ENCODE measurements around the gene ACTR1A.
"Not testable (repeated sequence)": the region's sequence is repeated elsewhere in the genome, so short reads cannot be mapped to it uniquely, and the experiment has no call there.

The ACTR1A gene

GRCh38 chr10:102484021-102484420, 18.5 kb downstream of the ACTR1A start:
- no peak for DNase-seq
- no peak for ATAC-seq

GRCh38 chr10:102480396-102480795, 22.1 kb downstream of the ACTR1A start:
- ATAC-seq (no peak), DNase-seq (no peak)

GRCh38 chr10:102479651-102480050, 22.9 kb downstream of the ACTR1A start:
- DNase-seq (no peak), ATAC-seq (no peak)

GRCh38 chr10:102476466-102477141, 25.9 kb downstream of the ACTR1A start:
- DNase-seq (no peak), ATAC-seq (no peak)

GRCh38 chr10:102475451-102476040, 27.0 kb downstream of the ACTR1A start:
- ATAC-seq (no peak), DNase-seq (no peak)

- no peak for DNase-seq
- ATAC-seq, result peak; percentile 53
Observed at GRCh38 chr10:102473445-102474331, 28.8 kb downstream of the ACTR1A start.

GRCh38 chr10:102470579-102471546, 31.6 kb downstream of the ACTR1A start:
- ATAC-seq (no peak), DNase-seq (no peak)

- DNase-seq (no peak), ATAC-seq (no peak)
Observed at GRCh38 chr10:102468683-102469082, 33.8 kb downstream of the ACTR1A start.

- DNase-seq (no peak), ATAC-seq (no peak)
Observed at GRCh38 chr10:102467971-102468438, 34.5 kb downstream of the ACTR1A start.

- ATAC-seq, result no peak
- DNase-seq, result no peak
Observed at GRCh38 chr10:102467318-102467717, 35.2 kb downstream of the ACTR1A start.

GRCh38 chr10:102465466-102465865, 37.0 kb downstream of the ACTR1A start:
- DNase-seq (no peak), ATAC-seq (no peak)

- DNase-seq (no peak), ATAC-seq (no peak)
Observed at GRCh38 chr10:102463983-102464382, 38.5 kb downstream of the ACTR1A start.

- no peak for DNase-seq
- no peak for ATAC-seq
Observed at GRCh38 chr10:102462512-102463054, 39.9 kb downstream of the ACTR1A start.

GRCh38 chr10:102461187-102462054, 41.1 kb downstream of the ACTR1A start:
- DNase-seq (peak; percentile 97), ATAC-seq (peak; percentile 92)

GRCh38 chr10:102460836-102461186, 41.7 kb downstream of the ACTR1A start:
- ATAC-seq, result peak; percentile 34
- DNase-seq, result no peak

- DNase-seq, result no peak
- ATAC-seq, result no peak
Observed at GRCh38 chr10:102458656-102459055, 43.9 kb downstream of the ACTR1A start.

- DNase-seq (no peak), ATAC-seq (no peak)
Observed at GRCh38 chr10:102457591-102458150, 44.8 kb downstream of the ACTR1A start.

GRCh38 chr10:102455893-102456471, 46.5 kb downstream of the ACTR1A start:
- ATAC-seq (no peak), DNase-seq (no peak)

- ATAC-seq, DNase-seq: not testable (repeated sequence)
Observed at GRCh38 chr10:102454662-102455487, 47.6 kb downstream of the ACTR1A start.
